Measurements from ENCODE around the gene RFXANK.

GRCh38 chr19:19240476-19240875, 48.4 kb downstream of the RFXANK start:
- TF ChIP-seq CTCF (IDR thresholded peaks at IDR 0.05) (no peak), POLR2A (IDR thresholded peaks at IDR 0.05) (no peak)

All from thyroid gland (tissue), 4 donors.